Superior temporal gyrus (tissue), 1 donor: Measurements from ENCODE around the gene LRRC9.

Experiments
- DNase-seq: peaks from one replicate; pipeline ENCODE4 v3.0.0-alpha.2; 2016; ENCODE audit errors: extremely low spot score

Gene LRRC9

GRCh38 chr14:60111732-60112131 is 191.8 kb downstream of the LRRC9 start:
- DNase-seq, result no peak
